Head of caudate nucleus (tissue), 42 donors: ENCODE results near the gene CAMSAP1.
A peak's percentile ranks its signal among the peaks of the same experiment; 100 is the strongest.

Source experiments
- DNase-seq, 42 donors: peaks; one replicate each; pipeline versions ENCODE4 v3.0.0 to v3.0.0-alpha.2; 2020 to 2021; ENCODE audit warnings: mixed read lengths in 7 of 42
- intact Hi-C: fragments of 100-400 bp; cut with DNase I; formaldehyde crosslinking; loops from one replicate; pipeline ENCODE4 v1.15.0; 2022

CAMSAP1 gene

GRCh38 chr9:135763716-135764446 is 143.5 kb downstream of the CAMSAP1 start:
- intact Hi-C loops, result no loop called here

GRCh38 chr9:135762921-135763320 is 144.4 kb downstream of the CAMSAP1 start:
- no peak for DNase-seq
- intact Hi-C loops, result no loop called here

More at GRCh38 chr9:135763716-135764446, 143.5 kb downstream of the CAMSAP1 start:
- DNase-seq, result no peak

GRCh38 chr9:135761845-135762168 is 145.5 kb downstream of the CAMSAP1 start:
- intact Hi-C loops, result no loop called here
- DNase-seq, result no peak

- peak; percentile 41 to 92 (median 70) for DNase-seq
- intact Hi-C loops, result no loop called here
Observed at GRCh38 chr9:135761150-135761844, 146.0 kb downstream of the CAMSAP1 start.

GRCh38 chr9:135760465-135760864 is 146.9 kb downstream of the CAMSAP1 start:
- no peak for DNase-seq
- intact Hi-C loops, result no loop called here

- DNase-seq, result no peak
- intact Hi-C loops, result no loop called here
Observed at GRCh38 chr9:135759676-135760300, 147.6 kb downstream of the CAMSAP1 start.

GRCh38 chr9:135758870-135759269 is 148.5 kb downstream of the CAMSAP1 start:
- no peak for DNase-seq
- intact Hi-C loops, result no loop called here
